Stimulated activated CD8-positive, alpha-beta memory T cell treated with anti-CD3 and anti-CD28 coated beads, Interleukin-7, amount 100 ng/mL, for 24 hours (primary cell): ENCODE results near the gene SYNE1.
A peak's percentile ranks its signal among the peaks of the same experiment; 100 is the strongest.

Source experiments
- DNase-seq: peaks from one replicate; pipeline ENCODE4 v3.0.0-alpha.2; 2020; ENCODE audit warnings: low read depth

The SYNE1 gene

DNA sequence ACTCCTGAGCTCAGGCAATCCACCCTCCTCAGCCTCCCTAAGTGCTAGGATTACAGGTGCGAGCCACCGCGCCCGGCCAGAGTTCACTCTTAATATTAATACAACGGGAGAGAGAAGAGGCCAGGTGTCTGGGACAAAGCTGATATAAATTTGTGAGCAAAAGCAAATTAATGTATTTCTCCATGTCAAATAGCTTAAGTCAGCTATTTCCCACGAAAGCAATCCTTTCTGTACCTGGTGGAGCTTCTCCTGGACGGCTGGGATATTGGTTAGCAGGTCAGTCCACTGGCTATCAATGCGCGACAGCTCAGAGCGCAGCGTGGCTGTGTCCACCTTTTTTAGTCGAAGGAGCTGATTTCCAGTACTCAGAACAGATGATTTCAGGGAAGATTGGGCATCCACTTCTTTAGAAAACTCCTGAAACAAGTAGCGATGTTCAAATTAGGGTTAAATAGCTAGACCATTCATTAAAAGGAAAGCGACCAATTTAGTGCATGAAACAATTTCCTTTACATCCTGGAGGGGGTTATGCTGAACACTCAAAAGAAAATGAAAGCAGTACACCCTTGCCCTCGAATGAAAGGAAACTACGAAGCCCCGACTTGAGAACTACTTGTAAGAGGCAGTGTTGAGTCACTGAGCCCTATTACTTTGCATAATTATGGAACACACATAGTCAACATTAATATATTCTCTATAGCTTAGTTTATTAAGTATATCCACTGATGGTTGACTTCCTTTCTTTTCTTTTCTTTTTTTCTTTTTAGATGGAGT, 403.4 kb downstream of the SYNE1 start:
- no peak for DNase-seq

DNA sequence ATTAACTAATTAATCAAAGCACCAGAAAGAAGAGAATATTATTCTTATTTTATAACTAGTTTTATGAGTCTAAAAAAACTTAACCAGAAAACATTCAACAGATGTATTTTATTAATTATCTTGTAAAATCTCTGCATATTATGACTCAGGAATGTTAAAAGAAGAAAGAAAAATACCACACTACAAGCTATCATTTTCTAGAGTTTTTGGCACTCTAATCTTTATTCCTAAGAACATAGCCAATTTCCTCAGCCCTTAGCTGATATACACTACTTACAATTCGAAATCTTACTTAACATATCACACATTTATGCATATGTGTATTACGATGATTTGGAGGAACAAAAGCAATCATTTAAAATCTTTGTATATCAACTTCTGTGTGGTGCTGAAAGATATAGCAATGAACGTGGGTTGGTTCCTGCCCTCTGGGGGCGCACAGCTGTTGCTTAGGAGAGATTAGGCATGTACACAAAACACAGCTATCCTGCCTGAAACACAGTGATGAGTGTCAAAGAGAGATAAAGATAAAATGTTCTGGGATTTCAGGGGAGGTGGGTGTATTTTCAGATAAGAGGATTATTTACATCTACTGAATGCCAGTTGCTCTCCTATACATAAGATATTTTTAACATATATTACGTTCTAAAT, 404.5 kb downstream of the SYNE1 start:
- DNase-seq: no peak

DNA sequence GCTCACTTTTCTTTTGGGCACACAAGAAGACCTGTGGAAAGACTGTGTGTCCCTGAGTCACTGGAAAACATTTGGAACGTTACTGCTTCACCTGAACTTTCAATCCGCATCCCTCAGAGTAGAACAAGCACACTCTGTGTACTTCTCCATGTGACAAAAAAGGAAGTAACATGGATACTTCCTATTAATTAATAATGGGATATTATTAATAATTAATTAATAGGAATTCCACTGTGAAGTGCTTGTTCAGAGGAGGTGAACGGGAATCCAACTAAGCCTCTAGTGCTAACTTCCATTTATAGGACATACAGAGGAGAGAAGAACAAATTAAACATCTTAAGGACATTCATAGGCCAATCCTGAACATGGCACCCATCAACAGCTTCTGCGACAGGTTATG, 407.8 kb downstream of the SYNE1 start:
- no peak for DNase-seq

DNA sequence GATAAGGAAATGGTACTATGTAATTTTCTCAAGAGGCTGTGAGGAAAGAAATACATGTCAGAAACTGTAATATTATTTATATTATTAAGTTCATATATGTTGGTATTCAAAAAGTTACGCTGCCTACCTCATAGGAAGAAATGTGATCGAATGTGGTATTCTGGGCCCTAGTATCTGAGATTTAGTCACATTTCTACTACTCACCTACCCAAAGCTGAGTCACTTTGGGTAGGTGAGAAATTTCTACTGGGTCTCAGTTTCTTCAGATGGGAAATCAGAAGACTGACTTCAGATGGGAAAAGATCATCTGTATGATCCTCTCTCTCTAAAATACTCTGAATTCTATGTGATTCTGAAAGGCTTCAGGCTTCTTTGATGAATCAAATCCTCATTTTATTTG, 411.0 kb downstream of the SYNE1 start:
- no peak for DNase-seq

DNA sequence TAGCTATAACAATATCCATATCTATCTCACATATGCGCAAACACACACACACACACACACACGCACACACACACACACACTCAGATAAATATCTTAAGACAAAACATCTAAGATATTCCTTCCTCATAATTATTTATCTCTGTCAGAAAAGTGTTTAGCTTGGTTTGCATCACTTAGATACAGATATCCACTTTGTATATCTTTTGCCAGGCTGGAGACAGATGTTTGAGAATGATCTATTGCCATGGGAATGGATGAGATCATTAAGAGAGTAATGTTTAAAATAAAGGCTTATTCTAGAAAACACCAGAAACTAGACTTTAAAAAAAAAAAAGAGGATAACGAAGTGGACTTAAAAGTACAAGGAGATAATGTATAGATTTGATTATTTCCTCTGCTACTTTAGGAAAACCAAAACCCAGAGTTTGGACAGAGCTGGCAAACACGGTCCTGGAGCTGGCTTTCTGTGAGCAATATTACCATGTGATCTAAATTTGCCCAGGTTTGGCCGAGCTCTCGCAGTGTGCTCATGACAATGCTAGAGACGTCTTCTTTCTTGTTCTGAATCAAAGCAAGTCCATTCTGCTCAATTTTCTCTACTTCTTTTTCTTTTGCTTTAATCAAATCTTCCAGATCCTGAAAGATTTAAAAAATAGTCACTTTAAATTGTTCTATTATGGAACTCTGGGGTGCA, 411.8 kb downstream of the SYNE1 start:
- no peak for DNase-seq

DNA sequence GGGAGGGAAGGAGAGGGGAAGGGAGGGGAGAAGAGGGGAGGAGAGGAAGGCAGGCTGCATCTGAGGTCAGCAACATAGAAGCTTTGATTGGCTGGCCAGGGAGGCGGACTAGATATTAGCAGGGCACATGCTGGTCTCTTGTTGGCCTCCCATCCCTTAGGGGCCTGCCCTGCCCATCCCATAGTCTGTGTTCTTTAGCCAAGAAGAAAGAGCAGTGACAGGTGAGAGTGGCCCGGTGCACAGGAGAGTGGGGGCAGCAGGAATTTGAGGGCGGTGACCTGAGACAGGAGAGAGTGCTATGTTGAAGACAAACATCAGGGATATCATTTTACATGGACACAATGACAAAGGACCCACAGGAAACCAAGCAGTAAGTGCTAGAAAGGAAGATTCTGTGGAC, 413.5 kb downstream of the SYNE1 start:
- no peak for DNase-seq

DNA sequence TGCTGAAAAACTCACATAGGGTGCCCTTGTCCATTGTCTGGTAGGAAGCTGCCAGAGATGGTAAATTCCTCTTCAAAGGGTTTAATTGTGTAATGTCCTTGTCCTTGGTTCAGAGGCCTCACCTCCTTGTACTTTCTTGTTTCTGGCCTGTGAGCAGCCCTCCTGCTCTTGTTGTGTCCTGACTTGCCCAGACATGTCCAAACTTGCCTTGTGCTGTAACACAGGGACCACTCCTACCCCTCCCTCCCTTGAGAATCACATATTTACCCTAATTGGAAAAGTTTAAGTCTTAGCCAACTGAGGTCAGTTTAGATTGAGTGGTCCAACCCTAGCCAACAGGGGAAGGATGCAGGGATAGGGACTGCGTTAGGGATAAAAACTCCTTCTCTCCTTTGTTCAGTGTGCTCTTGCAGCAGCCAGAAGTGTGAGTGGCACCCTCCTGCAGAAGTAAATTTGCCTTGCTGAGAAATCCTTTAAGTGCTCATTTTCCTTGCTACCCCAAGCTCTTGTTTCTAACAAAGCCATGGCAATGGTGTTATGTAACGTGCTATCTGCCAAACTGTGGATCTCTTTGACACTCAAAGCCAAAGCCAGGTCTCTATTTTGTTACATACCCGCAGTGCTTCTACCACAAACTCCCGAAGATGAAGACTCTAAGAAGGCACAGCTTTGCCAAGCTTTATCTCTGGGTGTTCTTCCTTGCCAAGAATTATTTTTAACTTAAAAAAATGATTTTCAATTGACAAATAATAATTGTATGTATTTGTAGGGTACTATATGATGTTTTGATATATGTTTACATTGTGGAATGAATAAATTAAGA, 415.1 kb downstream of the SYNE1 start:
- DNase-seq: no peak

DNA sequence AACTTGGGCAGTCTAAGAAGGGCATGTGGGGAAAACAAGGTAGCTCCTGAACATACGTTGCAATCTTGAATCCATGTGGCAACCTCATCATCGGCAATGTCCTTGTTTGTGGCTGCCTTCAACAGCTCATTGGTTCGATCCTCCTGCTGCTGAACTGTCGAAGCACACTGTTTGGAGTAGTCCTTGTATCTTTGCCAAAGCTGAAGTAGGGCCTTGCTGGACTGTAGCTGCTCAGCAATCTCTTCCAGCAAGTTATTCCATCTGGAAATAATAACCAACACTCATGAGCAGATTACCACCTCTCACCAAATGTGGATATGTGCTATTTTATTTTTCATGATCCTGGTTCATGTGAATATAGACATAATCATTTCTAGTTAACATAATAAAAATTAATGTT, 416.4 kb downstream of the SYNE1 start:
- DNase-seq: no peak

DNA sequence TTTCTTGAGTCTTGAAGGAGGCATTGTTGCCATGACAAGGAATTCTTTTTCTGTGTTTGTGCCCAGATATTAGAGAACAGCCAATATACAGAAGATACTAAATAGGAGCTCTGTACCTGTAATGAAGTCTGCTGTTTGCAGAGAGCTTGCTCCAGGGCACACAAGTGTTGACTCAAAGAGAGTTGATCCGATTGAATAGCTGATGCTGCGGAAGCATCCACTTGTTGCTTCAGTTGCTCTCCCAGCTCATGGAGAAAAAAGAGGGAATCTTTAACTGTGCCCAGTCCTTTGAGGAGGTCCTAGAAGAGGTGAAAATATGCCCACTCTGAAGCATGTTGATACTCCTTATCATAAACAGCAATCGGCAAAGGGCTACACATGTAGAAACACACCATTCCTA, 418.3 kb downstream of the SYNE1 start:
- DNase-seq: no peak

DNA sequence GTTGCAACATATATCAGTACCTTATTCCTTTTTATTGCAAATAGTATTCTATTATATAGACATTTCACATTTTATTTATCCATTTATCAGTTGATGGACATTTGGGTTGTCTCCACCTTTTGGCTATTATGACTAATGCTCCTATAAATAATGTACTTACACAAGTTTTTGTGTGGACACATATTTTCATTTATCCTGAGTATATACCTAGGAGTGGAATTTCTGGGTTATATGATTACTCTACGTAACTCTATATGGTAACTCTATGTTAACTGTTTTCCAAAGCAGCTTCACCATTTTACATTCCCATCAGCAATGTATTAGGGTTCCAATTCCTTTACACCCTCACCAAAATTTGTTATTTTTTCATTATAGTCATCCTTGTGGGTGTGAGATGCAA, 424.7 kb downstream of the SYNE1 start:
- no peak for DNase-seq

DNA sequence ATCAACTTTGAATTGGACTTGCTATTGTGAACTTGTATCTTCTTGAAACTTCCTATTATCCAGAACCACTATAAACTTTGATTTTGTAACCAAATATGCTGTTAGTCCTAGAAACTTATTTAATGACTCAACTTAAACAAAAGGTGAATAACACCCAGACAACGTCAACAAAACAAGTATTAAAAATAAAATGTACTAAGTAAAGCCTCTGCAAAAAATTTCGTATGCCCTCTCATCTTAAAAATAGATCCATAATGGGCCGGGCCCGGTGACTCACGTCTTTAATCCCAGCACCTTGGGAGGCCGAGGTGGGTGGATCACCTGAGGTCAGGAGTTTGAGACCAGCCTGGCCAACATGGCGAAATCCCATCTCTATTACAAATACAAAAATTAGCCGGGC, 428.0 kb downstream of the SYNE1 start:
- no peak for DNase-seq

DNA sequence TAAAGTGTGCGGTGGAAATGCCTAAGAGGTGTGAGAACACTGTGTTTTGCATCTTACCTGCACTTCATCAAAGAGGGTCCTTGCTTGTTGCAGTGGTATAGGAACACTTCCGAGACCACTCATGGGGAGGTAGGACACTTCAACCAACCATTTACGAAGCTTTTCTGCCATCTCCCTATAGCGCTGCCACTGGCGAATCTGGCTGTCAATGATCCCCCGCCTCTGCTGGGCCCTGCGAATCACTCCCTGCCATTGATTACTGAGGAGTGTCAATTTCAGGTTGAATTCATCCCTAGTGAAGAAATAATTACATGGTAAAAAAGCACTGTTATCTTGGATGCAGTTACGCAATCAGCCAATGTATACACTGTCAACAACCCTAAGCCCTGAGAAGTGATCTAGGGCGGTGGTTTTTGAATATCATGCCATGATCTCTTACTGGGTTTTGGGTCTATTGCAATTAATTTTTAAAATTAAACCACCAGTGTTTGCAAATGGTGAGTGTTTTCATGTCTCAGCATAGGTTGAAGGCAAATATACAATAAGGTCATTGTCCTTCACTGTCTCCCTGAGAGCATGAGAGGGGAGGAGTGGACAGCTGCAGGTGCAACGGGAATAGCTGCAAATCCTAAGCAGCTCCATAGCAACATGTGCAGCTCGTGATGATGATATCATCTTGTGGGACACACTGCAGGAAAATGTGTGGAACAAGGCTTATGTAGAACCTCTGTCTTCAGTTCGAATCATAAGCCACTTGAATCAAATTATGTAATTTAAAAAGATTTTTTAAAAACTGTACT, 429.0 kb downstream of the SYNE1 start:
- no peak for DNase-seq

DNA sequence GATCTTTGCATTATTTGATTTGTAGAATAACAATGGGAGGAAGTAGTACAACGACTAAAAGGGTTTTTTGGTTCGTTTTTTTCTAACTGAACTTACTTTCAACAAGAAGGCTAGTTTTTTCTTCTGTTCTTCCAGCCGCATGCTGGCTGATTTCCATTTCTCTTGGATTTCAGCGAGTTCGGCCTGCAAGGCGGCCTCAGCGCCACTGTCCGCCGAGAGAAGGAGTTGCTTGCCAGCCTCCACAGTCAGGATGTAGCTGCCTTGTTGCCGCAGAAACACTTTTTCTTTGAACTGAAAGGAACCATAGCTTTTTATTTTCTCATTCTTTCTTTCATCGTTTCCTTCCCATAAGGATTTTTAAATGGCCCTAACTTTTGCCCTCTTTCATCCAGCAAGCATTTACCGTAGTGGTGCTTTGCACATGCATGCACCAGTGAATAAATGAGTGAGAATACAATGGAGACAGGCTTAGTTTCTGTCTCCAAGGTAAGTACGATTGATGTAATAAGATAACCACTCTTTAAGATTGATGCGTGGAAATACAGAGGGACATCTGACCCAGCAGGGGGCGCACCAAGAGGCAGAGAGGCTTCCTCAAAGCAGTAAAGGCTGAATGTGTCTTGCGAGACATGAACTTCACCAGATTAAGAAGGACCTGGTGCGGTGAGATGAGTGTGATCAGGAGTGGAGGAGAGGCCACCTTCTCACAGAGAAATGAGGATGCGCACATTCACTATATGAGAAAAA, 430.9 kb downstream of the SYNE1 start:
- DNase-seq: peak; percentile 9

DNA sequence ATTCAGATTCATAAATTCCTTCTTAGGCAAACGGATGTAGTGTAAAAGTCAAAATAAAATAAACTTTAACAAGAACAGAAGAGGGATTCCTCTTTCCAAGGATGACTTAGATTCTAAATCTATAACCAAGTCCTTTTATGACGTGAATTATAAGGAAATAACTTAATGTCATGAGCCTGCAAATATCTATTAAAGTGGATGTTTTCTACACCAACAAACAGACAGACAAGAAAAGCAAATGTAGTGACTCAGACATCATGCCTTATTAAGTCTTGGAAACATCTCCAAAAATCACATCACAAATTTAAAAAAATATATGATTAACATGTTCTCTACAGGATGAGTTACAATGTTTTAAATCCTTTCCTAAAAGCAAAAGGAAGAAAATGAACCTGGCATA, 432.6 kb downstream of the SYNE1 start:
- no peak for DNase-seq

DNA sequence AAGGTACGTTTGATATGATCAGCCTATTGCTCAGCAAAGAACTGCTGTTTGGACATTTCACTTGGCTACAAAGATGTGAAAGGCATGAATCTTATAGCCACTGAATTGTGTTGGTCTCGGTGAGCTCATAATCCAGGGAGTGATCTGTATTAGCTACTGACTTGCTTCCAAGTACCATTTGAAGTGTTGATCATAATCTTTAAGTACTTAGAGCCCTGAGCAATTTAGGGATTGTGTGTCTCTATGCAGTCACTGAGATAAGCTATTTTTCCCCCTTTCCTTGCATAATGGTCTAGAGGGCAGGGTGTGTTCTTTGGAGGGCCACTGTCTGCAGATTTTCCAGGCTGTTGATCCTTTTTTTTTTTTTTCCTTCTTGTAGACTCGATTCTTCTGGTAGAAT, 436.0 kb downstream of the SYNE1 start:
- DNase-seq: no peak

DNA sequence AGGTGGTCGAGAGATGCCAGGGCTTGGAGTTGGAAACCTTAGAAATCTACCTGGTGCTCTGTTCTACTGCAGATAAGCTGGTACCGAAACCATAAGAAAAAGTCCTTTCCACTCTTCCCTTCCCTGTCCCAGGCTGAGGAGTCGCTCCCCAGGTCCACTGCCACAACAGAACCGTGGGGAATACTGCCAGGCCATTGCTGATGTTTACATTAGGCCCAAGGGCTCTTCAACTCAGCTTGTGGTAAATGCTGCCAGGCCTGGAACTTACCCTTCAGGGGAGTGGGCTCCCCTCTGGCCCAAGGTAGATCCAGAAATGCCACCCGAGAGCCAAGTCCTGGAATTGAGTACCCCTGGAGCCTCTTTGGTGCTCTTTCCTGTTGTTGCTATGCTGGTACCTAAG, 441.3 kb downstream of the SYNE1 start:
- no peak for DNase-seq

DNA sequence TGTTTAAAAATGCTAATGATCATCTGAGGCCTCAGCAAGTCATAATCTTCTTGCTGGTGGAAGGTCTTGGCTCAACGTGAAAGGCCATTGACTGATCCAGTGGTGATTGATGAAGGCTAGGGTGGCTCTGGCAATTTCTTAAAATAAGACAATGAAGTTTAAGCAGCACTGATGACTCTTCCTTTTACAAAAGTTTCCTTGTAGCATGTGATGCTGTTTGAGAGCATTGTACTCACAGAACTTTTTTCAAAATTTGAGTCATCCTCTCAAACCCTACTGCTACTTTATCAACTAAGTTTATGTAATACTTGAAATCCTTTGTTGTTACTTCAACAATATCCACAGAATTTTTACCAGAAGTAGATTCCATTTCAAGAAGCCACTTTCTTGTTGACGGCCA, 447.4 kb downstream of the SYNE1 start:
- no peak for DNase-seq

DNA sequence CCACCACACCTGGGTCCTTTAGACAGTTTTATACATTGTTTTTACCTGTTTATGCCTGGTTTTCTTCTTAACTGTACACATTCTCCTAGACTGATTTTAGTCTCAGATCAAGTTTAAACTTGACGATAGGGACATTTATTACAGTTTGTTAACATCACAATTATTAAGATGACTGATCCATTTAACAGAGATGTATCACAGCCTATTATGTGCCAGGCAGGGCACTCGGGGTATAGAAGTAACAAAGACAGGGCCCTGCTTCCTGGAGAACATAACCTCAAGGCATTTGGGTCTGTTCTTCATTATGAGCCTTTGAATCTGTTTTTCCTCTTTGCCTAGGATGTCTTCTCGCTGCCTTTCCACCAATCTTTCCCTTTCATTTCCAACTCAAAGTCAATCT, 449.2 kb downstream of the SYNE1 start:
- DNase-seq: no peak

DNA sequence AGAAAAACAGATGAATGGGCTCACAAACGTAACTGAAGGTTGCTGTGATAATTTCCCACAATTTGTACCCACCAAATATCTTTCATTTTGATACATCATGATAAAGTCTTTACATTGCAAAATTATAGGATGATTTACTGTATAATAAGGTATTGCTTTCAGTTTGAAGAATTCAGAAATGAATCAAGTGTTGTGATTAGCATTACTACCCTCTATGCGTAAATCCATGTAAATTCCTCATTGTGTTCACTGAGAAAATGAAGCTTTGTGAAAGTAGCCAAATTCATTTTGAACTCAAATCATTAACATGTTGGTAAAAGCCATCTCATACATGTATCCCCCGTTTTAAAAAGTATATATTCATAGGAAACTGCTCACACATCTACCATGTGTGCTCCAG, 450.3 kb downstream of the SYNE1 start:
- no peak for DNase-seq

DNA sequence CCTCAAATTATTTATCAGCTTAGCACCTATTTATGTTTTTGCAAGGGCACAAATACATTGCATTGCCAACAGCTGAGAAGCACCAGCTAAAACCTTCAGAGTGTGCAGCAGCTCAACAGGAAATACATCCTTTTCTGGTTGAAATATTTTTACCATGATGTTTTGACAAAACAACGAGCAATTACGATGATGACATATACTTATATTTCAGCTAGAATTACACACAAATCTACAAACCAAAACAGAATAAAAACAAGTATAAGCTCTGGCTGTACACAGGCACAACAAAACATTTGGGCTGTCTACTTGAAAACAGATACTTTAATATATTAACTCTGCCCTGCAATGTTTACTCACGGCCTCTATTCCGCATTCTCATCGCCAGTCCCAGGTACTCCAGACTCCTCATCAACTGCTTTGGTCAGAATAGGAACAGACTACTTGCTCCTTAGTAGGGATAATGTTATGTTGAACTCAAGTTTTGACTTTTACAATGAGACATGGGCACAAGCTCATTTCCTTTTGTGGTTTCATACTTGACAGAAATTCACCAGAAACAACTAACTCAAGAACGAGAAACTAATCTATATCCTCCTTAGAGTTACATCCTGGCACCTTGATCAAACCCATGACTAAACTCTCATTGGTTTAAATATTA, 452.1 kb downstream of the SYNE1 start:
- no peak for DNase-seq

DNA sequence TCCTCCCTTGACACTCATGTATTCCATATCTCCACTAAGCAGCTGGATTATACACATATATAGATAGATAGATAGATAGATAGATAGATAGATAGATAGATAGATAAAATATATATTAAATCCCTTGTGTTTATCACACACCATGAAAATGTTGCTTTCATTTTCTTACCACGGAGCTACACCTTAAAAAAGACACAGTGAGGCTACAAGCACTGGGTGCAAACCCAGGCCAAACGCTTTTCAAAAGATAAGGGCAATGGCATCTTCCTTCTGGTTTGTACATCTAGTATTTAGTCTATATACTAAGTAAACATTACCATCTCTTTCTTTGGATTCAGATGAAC, 452.6 kb downstream of the SYNE1 start:
- no peak for DNase-seq
